CD4-positive, alpha-beta T cell treated with Interleukin-10 for 1 hour (primary cell): Measurements from ENCODE around the gene TARS3.
"Not testable (repeated sequence)": the region's sequence is repeated elsewhere in the genome, so short reads cannot be mapped to it uniquely, and the experiment has no call there.

ENCODE experiments used
- DNase-seq: peaks from one replicate; pipeline ENCODE4 v3.0.0-alpha.2; 2020

Gene TARS3

DNA sequence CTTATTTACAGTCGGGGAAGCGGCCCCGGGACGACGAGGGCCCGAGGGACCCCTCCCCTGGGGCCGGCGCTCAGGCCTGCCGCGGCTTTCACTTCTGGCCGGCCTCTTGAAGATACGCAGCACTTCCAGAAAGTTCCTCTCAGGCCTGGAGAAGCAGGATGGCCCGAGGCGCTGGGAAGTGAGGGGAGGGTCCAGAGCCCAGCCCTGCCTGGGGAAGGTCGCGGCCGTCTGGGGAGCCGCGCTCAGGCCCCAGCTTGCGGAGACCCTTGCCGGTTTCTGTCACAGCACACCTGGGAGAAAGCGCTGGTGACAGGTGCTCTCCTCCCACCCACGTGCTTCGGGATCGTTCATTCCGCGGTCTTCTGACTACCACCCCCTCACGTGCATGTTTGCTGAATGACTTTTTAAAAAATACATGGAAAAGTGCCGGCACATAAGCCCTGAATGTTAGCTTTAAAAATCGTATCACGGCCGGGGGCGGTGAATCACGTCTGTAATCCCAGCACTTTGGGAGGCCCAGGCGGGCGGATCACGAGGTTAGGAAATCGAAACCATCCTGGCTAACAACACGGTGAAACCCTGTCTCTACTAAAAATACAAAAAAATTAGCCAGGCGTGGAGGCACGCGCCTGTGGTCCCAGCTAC lies 71.4 kb downstream of the TARS3 start:
- DNase-seq: peak; percentile 10

DNA sequence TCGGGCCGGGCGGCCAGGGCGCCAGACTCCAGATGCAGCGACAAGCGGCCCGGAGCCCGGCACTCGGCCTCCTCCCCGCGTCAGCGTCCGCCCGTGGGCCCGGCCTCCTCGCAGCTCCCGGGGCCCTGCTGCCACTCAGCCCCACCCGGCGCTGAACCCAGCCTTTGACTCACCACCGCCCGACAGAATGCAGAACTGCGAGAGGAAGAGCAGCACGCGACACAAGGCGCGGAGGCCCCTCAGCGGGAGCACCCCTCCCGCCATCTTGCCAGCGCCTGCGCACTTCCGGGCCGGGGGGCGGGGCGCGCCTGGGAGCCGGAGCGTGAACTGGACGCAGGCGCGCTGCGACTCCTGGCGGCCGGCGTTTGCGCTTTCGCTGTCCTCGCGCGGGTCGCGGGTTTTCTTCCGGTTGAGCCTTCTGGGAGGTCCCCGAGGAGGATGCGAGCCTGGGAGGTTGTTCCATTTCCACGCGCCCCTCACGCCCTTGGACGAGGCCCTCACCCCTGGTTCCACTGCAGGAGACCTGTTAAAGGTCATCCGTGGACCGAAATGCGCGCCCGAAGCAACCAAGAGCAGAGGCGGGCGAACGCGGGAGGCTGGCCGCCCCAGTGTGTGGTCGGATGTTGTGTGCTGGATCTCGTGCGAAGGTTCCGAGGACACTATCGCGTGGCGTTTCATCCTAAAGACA lies 72.0 kb downstream of the TARS3 start, which contains the start of gene TM2D3:
Gene TM2D3 (minus strand): TSS at position 284 of the 688 bp plus-strand sequence. CDS start 20 bp downstream, at position 264.
- peak; percentile 94 for DNase-seq

DNA sequence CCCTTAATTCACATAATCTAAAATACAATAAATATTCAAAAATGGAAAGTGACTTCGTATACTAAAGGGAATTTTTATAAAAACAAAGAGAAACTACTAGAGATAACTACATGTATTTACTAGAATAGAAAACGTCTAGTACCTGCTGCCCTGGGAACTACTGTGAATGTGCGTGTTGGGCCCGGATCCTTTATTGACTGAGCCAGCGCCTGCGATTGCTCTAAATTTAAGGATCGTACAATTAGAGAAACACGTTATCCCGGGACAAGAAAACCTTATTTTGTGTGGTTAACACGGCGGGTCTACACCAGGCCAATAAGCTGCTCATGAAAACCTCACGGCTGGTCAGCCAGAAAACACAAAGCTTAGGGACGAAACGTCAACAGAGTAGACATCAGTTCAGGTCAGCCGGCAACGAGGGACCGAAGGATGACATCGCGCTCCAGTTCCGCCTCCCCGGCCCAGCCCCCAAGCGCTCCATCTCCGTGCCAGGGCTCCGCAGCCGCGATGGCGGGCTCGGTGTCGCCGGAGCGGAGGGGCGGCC lies 72.6 kb downstream of the TARS3 start:
- no peak for DNase-seq

DNA sequence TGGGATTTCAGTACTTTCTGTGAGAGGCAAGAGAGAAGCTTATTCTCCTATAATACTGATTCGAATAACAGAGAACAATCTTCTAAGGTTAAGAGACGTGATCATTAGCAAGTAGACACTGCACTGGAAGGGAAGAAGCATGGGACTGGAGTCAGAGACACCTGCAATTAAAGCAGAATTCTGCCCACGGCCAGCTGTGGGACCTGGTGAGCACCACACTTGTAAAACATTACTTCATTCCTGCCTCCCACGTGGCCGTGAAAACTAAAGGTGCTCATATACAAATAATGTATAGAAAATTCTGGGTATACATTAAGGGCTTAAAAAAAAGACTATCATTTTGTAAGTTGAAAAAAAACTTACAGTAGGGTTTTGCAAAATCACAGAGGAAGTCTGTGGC lies 74.1 kb downstream of the TARS3 start:
- DNase-seq: no peak

DNA sequence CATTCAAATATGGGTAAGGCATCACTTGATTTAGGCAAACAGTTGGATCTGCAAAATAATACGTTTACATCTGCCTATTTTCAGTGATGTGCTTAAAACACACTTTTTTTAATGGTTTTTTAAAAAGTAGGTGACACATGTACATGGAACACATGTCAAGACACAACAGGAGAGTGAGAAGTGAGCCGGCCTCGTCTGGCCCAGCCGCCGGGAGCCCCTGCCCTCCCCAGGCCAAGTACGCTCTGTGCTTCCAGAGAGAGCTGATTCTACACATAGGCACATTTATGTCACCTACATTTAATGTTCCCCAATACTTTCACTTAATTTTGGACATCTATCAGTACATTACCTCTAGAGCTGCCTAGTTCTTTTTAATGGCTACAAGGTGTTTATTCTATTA lies 75.9 kb downstream of the TARS3 start:
- DNase-seq: no peak

DNA sequence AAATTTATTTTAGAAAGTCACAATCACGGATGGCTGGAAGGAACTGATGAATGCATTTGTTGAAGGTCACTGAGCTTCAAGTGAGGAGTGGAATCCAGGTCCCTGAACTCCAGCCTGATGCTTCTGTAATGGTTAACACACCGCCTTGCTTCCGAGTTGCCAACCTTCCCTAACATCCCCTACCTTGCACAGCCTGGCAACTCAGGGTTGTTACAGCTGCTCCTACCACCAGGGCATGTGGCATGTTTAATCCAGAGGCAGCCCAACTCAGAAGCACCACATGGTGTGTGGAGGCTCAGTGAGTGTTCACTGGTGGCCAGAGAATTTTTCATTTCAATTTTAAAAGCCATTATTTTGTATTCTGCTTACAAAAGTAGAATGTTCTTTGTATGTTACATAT lies 77.0 kb downstream of the TARS3 start:
- no peak for DNase-seq

DNA sequence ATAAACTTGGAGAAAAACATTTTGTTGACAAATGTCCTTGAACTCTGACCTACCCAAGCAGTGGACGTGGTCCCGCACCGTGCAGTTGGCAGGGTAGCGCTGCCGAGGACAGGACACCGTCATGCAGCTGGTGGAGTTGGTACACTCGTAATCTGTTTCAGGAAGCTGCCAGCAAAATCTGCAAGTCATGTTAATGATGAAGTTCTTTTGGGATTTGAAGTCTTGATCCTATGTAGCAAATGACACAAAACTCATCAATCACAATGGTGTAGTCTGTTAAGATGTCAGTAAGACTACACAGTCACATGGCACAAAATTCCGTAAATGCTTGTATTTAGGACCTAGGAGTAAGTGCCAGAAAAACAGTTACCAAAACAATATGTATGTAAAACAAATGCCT lies 77.6 kb downstream of the TARS3 start:
- no peak for DNase-seq

DNA sequence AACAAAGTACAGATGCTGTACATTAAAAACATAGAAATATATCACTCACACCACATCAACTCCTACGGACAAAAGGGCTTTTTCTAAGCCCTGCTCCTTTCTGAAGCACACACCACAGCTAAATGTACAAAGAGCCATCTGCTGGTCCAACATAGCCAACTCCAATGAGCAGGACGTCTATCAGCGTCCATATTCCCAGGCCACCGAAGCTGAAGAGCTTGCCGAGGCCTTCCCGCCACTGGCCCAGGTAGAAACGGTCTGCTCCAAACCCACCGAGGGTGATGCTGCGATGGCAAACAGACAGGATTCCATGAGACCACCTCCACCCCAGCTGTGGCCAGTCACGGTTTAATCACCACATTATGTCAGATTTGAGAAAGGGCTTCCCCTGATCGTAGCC lies 81.9 kb downstream of the TARS3 start:
- no peak for DNase-seq

DNA sequence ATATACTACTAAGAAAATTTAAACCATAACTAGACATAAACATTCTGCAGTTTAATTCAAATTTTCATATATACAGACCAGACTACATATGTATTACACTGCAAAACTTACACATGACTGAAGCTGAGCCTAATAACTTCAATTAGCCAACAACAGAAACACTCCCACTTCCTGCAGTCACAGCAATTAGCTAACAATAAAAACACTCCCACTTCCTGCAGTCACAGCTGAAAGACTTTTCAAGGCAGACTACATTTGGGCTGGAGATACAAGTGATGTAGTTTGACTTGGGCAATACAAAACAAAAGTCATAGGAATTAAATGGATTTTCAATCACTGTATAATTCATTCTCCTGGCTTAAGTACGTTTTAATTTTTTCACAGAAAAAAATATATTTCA lies 82.4 kb downstream of the TARS3 start:
- DNase-seq: peak; percentile 76

DNA sequence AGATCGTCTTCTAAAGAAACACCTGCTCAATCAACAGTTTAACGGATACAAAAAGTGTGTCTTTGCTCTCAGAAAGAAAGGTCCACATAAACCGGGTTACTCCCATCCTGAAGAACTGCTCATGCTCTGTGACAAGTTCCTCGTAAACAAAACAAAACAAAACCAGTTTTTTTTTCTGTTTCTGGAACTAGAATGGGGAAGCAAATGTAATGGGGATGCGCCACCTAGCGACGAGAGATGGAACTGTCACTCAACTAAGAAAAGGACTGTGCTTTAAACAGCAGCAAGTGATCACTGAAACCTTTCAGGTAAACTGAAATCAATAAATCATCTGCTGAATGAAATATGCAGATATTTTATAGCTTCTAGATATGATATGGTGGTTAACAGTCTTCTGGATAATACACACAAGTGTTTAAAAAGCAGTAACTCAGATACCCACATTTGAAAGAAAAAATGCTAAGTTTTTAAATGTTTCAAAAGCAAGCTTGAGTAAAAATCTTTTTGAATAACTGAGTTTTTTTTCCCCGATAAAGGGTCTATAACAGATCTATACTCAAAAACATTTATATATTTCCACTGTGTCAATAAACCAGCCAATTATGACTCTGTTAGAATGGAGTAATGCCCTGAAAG lies 83.0 kb downstream of the TARS3 start:
- peak; percentile 84 for DNase-seq

DNA sequence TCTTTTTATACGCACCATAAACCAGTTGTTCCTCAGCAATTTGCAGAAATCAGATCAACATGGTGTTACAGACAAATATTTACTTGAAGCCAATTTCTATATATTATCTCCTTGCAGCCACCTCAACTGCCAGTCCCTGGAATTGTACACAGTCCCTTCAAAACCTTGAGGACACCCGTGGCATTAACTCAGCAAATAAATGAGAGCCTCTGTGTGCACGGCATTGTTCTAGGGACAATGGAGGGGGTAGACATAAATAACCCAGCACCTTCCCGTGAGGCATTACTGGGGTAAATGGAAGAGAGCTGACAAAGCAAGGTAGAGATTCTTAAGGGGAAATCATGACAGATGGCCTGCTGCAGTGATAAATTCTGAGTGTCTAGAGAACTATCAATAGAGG lies 84.6 kb downstream of the TARS3 start:
- no peak for DNase-seq

DNA sequence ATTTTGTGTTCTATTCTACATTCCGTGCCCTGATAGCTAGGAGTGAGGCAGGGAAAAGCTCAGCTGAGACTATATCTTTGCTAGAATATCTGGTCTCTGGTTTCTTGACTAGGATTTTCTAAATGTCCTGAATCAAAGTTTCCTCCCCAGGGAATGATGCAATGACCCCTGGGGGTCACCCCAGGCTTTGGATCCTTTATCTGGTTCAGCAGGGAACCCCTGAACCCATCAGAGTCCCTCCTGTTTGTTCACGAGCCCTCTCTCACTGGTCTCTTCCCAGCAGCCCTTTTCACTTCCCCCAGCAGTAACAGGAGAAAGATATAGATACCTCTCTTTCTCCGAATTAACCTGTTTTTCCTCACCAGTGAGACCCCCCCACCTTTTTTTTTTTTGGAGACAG lies 86.4 kb downstream of the TARS3 start:
- DNase-seq: no peak

DNA sequence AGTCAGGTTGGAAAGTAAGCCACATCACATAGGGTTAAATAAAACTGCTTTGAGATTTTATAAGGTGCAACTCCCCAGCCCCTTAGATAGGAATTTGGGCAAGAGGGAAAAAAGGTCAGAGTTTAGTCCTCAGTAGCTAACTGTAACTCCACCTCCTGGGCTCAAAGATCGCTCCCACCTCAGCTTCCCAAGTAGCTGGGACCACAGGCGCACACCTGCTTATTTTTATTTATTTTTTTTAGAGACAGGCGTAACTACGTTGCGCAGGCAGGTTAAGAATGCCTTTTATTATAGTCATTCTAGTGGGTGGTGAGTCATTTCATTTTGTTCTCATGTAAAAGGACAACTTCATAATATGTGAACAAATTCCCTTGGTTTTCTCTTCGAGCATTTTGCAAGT lies 86.8 kb downstream of the TARS3 start:
- no peak for DNase-seq

DNA sequence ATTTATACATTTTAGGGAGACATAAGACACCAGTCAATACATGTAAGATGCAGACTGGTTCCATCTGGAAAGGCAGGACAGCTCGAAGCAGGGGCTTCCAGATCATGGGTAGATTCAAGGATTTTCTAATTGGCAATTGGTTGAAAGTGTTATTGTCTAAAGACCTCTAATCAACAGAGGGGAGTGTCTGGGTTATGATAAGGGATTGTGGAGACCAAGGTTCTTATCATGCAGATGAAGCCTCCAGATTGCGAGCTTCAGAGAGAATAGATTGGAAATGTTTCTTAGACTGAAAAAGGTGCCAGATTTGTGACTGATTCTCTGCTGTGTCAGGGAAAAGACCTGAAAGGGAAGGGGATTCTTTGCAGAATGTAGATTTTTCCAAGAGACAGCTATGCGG lies 87.2 kb downstream of the TARS3 start:
- no peak for DNase-seq

DNA sequence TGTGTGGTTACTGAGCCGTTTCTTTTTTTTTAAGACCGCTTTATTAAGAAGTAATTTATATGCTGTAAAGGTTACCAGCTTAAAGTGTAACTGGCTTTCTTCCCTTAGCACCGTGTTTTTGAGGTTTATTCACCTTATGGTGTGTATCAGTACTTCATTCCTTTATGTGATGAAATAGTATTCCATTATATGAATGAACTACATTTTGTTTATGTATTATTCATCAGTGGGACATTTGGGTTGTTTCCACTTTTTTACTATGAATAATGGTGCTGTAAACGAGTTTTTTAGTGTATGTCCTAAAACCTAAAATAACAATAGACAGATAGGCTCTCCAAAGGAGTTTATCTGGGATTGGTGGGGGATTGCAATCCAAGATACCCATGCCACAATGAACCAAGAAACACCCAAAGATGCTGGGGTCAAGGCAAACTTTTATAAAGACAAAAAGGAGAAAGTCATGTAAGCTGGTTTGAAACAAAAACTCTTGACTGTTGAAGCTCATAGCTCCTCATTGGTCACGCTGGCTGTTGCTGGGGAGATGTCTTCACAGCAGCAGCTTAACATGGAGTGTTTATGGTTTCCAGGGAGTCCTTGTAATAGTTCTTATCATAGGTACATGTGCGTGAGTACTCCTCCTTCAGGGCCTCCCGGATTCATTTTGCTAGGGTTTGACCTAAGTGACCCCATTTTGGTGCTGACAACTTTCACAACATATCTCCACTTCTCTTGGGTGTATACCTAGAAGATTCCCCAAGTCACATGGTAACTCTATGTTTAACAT lies 88.1 kb downstream of the TARS3 start:
- no peak for DNase-seq

DNA sequence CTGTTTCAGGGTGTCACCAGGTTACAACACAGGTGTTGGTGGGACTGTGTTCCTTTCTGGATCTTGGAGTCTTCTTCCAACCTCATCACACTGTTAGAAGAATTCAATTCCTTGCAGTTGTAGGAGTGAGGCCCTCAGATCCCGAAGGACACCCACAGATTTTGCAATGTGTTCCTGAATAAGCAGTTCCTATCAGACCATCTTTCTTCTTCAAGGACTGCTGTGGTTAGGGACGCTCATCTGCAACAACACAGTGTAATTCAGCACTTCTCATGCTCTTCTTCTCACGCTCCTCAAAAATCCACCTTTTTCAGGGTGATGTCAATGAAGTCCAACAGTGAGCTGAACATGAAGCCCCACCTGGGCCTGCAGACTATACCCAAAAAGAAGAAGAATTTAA lies 90.9 kb downstream of the TARS3 start:
- no peak for DNase-seq

DNA sequence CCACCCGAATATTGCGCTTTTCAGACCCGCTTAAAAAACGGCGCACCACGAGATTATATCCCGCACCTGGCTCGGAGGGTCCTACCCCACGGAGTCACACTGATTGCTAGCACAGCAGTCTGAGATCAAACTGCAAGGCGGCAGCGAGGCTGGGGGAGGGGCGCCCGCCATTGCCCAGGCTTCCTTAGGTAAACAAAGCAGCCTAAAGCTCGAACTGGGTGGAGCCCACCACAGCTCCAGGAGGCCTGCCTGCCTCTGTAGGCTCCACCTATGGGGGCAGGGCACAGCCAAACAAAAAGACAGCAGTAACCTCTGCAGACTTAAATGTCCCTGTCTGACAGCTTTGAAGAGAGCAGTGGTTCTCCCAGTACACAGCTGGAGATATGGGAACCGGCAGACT lies 97.5 kb downstream of the TARS3 start:
- not testable (repeated sequence) for DNase-seq

DNA sequence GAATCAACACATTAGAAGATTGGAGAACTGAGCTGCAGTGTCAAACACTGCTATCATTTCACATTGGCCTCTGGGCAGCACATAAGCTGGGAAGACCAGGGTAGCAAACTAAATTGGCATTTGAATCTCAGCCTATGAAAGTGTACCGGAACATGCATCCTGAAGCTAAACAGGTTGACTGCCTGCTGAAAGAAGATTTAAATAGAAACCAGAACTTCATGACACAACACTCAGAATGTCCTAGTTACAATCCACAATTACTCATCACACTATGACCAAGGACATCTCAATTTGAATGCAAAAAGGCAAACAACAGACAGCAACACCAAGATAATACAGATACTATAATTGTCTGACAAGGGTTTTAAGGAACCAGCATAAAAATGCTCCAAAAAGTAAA lies 98.3 kb downstream of the TARS3 start:
- DNase-seq: no peak

DNA sequence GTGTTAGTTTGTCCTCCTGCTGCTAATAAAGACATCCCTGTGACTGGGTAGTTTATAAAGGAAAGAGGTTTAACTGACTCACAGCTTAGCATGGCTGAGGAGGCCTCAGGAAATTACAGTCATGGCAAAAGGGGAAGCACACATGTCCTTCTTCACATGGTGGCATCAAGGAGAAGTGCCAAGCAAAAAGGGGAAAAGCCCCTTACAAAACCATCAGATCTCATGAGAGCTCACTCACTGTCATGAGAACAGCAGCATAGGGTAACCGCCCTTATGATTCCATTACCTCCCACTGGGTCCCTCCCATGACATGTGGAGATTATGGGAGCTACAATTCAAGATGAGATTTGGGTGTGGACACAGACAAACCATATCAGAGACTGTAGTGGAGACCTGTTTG lies 99.1 kb downstream of the TARS3 start:
- no peak for DNase-seq

DNA sequence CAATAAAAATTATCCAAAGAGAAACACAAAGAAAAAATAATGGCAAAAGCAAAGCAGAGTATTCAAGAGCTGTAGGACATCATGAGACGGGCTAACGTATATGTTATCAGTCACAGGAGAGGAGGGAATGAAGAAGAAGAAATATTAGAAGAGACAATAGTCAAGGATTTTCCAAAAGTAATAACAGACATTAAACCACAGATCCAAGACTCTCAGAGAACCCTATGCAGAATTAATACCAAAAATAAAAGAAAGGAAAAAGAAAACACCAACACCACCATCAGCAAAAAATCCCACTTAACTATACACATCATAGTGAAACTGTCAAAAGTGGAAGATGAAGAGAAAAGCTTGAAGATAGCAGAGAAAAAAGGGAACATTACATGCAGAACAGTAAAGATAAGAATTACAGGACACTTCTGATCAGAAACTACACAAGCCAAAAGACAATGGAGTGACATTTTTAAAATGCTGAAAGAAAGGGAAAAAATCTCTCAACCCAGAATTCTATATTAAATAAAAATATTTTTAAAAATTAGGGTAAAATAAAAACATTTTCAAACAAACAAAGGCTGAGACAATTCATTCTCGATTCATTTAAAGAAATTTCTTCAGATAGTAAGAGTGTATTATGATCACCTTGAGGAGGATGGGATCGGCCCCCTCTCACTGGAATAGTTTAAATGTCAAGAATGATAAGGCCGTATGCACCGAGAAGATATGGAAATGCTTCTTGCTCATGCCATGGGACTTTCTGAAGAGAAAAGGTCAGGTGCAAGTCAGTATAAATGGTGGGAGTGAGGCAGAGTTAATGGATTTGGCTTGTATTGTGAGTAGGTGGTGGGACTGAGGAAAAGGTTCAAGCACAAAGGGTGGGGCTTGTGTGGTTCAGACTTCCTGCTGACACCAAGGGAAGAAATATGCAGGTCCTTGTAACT lies 100.6 kb downstream of the TARS3 start:
- no peak for DNase-seq

DNA sequence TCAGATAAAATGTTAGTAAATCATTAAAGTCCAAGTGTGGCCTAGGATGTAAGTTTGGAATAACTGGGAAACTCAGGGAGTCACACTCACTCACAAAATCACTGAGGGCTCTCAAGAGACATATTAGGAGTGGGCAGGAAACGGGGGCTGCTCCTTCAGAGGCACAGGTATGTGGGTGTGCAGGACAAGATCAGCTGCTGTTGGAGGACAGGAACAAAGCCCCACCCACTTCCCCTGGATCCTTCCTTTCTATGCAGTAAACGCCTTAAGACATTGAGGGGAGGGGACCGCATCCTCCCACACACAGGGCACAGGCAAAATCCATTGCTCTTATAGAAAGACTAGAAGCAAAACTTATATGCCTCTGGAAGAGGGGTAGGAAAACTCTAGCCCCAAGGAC lies 102.3 kb downstream of the TARS3 start:
- no peak for DNase-seq

DNA sequence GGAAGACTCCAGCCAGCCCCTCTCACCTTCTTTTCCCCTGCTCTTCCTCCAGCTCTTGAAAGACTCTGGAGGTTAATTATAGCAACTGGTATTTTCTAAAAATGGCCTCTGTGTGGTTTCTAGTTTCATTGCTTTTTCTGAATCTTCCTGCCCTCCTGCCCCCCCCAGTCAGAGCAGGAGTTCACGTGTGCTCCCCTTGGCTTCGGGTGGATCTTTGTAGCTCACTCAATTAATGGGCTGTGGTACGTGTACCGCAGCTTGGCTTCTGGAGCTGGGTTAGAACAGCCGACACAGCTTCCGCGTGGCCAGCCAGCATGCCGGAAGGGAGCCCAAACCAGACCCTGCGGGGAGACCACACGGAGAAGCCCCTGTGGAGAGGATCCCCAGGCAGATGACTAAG lies 103.6 kb downstream of the TARS3 start:
- DNase-seq: no peak

DNA sequence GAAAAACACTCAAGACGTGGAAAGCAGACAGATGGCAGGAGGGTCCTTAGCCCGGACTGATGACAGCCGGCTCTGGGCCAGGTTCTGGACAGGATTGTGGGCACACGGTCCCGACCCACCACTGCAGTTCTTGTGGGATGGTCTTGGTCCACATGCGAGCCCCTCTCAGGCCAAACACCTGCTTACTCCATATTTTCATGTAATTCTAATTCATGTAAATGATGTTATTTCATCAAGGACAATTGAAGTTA lies 104.7 kb downstream of the TARS3 start:
- no peak for DNase-seq
